ENCODE data around the gene LEKR1.

LEKR1 gene

DNA sequence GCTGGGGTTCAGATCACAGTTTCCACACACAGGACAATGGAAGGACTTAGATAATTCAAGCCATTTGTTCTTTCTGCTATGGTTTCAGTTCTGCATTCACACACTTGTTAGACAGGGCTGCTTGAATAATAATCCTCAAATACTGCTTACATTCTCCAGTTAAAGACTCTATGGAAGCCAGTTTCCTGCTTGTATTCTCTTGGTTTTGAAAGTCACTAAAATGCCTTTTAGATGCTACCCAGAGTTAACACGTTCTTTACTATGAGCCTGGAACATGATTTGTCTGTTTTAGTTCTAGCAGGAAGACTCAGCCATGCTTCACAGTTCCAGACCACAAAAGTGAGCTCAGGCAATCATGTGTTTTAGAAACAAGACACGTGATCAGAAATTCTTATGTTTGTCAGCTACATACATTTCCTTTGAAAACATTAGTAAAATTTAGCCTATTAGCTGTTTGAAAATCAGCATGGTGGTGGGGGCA is 152.4 kb downstream of the LEKR1 start:
- DNase-seq (ENCODE audit: low read depth in 3 of 3): no peak

DNA sequence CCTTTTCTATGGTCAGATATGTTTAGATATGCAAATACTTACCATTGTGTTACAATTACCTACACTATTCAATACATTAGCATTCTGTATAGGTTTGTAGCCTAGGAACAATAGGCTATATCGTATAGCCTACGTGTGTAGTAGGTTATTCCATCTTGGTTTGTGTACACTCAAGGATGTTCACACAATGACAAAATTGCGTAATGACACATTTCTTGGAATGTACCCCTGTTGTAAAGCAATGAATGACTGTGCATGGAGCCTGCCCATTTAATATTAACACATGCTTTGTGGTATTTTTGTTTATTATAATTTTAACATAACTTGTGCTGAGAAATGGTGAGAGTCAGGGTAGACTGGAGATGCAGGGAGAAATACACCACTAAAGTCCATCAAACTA is 154.9 kb downstream of the LEKR1 start:
- DNase-seq (ENCODE audit: low read depth in 3 of 3): no peak

DNA sequence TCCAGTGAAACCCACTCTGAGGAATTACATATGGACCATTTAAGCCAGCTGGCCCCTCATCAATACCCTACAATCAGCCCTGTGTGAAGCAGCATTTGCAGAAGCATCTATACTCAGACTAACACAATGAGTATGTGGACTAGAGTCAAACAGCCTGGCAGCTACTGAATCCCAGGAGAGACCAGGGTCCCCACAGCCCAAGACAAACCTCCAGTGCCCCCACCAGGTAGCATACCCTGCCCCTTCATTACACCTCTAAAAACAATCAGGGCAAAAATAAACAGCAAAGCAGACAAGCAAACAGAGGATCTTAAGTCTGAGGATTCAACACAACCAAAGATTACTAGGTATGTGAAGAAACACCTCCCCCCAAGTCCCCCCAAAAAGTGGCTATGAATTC is 157.4 kb downstream of the LEKR1 start:
- no peak for DNase-seq (ENCODE audit: low read depth in 3 of 3)

DNA sequence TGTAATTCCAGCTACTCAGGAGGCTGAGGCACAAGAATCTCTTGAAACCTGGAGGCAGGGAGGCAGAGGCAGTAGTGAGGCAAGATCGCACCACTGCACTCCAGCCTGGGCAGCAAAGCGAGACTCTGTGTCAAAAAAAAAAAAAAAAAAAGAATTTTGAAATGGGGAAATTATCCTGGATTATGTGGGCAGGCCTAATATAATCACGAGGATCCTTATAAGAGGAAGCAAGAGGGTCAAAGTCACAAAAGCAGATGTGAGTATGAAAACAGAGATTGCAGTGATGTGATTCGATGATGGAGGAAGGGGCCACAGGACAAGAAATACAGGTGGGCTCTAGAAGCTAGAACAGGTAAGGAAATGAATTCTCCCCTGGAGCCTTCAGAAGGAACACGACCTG is 159.6 kb downstream of the LEKR1 start:
- no peak for DNase-seq (ENCODE audit: low read depth in 3 of 3)

DNA sequence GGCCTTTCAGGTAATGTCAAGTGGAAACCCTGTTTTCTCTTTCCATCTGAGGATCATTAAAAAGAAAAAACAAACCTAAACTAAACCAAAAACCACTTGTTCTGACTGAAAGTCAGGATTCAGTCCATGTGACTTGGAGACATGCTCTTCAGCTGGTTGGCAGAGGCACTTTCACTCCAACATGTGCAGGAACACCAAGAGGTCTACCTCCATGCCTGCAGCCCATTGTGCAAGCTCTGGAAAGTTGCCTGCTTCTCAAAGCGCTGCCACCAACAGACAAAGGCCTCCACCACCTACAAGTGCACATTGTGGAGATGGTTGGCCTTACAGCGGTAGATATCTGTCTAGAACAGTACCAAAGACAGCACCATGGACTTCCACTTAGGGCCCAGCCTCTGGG is 161.8 kb downstream of the LEKR1 start:
- no peak for DNase-seq (ENCODE audit: low read depth in 3 of 3)

DNA sequence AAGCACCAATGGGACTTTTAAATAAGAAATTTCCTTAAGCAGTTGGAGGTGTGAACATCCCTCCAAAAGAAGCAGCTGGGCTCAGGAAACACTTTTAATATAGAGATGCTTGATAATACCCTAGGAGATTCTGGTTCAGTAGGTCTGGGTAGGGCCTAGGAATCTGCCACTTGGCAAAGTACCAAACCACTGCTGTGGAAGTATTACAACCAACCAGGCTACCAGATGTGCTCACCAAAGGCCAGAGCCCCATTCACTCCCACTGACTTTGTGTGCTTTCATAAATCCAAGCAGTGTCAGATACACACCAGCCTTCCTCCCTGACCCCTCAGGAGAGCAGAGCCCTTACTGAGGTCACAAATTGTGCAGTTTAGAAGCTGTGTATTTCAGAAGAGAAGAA is 171.2 kb downstream of the LEKR1 start:
- DNase-seq (ENCODE audit: low read depth in 3 of 3): no peak

DNA sequence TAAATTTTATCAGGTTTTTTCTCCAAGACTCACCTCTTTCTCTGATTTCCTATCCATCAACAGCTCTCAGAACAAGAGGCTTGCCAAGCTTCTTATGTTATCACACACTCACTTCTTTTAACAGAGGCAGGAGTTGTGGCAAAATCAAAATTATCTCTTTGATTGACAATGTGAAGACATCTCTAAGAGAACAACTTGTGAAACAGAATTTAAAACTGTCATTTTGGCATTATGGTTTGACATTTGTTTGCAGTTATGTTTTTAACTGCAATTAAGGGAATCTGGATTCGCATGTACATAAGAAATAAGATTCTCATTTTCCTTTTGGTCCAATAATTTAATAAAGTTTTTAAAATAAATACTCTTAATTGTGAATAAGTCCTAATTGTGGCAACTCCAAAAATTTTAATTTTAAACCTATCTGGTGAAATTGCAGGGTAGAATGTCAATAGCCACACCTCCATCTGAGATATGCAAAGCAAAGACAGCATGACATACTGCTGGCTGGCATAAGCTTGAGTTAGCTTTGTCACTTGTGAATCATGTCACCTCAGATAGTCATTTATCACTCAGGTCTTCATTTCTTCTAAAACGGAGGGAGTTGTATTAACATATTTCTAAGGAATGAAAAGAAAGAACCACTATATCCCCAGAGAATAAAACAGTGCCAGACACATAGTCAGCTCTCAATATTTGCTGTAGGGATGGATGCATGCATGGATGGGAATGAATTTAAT is 175.2 kb downstream of the LEKR1 start:
- no peak for DNase-seq (ENCODE audit: low read depth in 3 of 3)

DNA sequence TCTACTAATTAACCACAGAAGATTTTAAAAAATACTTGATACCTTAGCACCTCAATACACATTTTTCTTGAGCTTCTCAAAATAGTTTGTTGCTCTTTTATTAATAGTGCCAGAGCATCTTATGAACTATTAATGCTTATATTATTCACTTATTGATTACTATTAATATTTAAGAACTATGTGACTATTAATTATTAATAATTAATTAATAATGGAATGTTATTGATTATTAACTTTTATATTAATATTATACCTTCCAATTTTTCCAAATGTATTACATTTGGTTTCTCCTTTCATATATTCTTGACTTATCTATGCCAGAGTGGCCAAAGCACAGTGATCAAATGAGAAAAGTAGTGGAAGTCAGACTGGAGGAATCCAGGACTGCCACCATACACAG is 195.5 kb downstream of the LEKR1 start:
- no peak for DNase-seq (ENCODE audit: low read depth in 3 of 3)

DNA sequence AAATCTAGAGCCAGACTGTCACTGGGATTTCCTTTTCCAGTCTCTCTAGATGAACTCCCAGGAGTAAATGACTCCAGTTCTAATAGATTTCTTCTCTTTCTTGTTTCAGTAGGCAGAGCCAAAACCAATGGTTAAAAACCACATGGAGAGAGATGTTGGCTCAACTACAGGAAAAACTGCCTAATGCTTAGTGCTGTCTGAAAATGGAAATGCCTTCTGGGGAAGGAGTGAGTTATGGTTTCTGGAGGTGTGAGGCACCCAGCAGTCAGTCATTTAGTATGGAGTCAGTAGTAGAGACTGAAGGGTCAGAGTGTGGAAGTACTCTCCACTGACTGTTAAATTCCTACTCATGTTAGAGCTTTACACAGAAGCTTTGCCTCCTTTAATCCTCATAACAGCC is 197.1 kb downstream of the LEKR1 start:
- DNase-seq (ENCODE audit: low read depth in 3 of 3): no peak

DNA sequence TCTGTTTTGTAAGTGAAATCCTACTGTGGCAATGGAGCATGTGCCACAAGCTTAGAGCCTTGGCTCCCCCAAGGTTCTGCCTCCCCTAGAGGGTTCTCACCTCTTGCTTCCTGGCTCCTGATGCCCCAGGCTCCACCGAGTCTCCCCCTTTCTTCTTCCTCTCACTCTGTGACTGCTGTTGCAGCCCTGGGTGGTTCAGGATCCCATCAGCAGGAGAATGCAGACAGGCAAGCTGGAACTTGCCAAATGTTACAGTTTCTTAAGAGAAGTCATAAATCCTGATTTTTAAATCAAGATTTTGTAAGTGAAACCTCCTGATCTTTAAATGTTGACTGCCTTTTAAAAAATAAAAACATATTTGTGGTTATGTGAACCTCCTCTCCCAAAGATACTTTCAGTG is 199.9 kb downstream of the LEKR1 start:
- DNase-seq (ENCODE audit: low read depth in 3 of 3): no peak

DNA sequence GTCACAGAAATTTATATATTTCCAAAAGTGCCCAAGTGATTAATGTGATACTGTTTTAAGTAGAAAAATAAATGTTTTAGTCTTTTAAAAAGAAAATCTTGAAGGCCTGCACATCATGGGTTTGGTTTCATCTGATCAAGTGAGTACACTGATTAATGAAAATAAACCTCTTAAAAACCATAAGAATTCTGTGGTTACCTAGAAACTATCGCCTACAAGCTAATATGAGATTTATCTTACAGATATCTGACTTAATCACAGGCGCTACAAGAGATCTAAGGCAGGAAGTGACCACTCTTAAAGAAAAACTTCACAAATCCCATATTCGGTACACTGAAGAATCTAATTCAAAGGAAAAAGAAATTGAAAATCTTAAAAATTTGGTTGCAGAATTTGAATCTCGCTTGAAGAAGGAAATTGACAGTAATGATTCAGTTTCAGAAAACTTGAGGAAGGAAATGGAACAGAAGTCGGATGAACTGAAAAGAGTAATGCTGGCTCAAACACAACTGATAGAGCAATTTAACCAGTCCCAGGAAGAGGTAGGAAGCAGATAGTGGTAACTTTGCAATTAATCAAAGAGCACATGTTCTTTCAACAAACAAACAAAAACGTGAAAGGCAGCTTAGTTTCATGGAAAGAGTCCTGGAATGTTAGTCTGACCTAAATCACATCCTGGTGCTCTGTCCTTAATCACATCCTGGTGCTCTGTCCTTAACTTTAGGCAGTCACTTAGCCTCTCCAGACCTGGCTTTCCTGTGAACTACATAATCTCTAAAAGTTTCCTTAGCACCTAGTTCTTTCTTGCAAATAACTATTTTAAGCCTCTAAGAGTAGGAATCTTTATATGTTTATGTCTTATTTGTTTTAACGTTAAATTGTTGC is 201.9 kb downstream of the LEKR1 start:
- DNase-seq (ENCODE audit: low read depth in 3 of 3): no peak

DNA sequence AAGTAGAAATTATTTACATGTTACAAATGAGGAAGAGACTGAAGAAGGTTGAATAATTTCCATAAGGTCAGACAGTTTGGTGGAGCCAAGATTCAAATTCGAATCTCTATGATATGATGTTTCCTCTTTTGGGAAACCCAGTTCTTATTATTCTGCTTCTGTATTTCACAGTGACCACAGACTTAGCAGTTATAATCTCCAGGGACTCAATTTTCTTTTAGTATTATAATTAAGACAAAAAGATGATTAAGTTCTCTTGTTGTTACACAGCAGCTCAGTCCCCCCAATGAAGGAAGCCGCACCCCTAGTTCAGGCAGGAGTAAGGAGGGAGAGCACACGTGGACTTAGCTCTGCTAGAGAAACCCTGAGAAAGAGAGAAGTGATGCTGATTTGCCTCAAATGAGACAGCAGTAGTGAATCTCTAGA is 203.2 kb downstream of the LEKR1 start:
- no peak for DNase-seq (ENCODE audit: low read depth in 3 of 3)

DNA sequence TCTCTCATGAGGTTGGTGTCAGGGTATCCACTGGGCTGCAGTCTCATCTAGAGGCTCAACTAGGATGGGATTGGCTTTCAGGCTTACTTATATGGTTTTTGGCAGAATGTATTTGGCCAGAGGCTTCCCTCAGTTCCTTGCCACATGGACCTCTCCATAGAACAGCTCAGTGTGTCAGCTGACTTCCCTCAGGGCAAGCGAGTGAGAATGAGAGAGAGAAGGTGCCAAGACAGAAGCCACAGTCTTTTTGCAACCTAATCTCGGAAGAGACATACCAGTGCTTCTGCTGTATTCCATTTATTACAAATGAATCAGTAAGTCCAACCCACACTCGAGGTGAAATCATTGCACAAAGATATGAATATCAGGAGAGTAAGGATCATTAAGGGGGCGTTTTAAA is 204.6 kb downstream of the LEKR1 start:
- DNase-seq (ENCODE audit: low read depth in 3 of 3): no peak

DNA sequence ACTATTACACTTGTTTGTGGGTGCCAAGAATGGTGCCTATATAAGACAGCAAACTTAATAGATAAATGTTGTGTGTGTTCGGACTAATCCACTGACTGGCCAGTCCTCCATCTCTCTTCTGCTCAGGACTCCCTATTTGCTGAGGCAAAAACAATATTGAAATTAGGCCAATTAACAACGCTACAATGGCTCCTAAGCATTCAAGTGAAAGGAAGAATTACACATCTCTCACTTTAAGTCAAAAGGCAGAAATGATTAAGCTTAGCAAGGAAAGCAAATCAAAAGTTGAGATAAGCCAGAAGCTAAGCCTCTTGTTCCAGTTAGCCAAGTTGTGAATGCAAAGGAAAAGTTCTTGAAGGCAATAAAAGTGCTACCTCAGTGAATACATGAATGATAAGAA is 206.8 kb downstream of the LEKR1 start:
- DNase-seq (ENCODE audit: low read depth in 3 of 3): no peak

DNA sequence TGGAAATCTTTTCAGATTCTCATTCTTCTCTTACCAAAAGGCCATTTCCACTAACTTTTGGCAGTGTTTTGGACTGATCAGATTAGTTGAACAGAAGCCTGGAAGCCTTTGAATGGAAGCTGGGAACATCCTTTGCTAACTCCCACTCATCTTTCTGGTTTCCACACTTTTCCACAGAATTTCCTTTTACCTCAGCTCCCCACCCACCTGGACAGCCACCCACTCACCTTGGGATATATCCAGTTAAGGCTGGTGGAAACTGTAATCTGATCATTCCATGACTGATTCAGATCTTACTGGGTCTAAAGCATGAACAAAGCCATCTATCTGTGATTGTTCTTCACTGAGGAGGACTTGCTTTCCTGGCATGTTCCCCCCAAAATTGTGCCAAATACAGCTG is 214.3 kb downstream of the LEKR1 start:
- DNase-seq (ENCODE audit: low read depth in 3 of 3): no peak

DNA sequence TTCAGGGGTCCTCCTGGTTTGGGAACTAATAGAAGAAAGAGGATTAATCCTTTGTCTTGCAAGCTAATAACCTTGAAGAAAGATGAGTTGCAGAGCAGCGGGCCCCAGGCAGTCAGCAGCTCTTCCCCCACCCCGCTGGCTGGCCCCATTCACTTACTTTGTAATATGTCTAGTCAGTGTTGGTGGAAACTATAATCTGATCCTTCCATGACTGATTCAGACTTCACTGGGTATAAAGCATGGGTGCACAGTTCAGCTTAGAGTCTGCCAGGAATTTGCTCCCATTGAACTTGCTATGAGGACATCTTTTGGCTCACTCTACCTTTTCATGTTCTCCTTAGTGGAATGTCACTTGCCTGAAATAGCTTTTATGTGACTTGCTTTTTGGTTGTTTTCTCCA is 216.1 kb downstream of the LEKR1 start:
- DNase-seq (ENCODE audit: low read depth in 3 of 3): no peak

DNA sequence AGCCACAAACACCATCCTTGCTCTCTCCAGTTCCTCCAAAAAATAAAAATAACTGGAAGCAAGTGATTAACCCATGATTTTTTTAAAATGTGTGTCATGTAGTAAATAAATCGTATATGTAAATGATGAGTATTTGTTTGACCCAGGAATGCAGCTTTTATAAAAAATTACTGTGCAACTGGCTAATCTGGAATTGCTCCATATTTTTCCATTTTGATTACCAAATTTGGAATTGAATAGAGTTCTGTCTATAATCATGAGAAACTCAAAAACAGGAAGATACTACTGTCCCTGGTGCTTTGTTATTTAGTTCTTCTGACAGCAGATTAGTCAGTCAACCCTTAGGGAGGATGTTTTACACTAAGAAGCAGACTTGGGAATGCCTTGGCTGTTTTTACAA is 217.6 kb downstream of the LEKR1 start:
- no peak for DNase-seq (ENCODE audit: low read depth in 3 of 3)

DNA sequence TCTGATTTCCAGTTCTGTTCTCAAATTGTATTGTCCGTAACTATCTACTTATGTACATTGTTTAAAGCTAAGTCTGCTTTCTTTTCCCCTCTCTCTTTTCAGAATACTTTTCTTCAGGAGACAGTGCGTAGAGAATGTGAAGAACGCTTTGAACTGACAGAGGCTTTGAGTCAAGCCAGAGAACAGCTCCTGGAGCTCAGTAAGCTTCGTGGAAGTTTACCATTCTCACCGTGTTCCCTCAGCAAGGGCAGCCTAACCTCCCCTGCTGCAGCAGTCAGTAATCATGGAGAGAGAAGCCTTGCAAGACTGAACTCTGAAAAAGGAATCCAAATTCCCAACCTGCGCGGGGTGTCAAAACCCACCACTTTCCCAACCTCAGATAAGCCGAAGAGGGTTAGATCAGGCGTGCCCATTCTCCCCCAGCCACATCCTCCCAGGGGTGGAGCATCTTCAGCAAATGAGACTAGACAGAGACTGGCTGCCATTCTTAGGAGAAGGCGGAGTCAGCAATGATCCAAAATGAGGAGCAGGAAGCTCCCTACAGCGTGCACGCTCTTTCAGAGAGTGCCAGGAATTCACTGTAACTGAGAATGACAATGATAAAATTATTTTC is 219.2 kb downstream of the LEKR1 start:
- DNase-seq (ENCODE audit: low read depth in 3 of 3): no peak

DNA sequence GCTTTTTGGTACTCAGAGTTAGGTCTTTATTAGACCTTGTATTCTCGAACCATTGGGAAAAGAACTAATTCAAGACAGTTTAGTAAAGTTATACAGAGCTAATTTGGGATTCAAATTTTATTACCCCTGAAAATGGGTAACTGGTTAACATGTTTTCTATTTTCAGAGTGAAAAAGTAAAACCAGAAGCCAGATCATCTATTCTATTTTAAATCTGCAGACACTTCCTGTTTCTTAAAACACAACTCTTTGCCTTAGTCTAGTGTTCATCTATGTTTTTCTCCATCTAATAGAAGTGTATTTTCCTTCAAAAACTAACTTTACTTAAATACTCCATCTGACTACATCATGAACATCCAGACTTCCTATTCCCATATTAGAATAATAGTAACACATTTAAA is 220.4 kb downstream of the LEKR1 start:
- DNase-seq (ENCODE audit: low read depth in 3 of 3): no peak

DNA sequence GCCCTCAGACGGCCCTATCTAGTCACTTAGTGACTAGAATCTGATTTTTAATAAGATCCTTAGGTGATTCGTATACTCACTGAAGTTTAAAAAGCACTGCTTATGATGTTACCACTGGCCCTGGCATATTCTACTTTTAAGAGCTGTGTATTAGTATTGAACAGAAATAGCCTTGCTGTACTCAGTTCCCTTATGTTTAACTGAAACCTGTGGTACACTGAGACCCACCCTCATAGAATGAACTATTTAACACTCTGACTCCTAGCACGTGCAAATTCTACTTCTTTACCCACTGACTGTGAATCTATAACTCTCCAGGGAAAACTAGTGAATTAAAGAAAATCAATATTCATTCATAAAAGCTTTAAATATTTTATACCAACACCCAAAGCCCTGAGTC is 224.9 kb downstream of the LEKR1 start:
- no peak for DNase-seq (ENCODE audit: low read depth in 3 of 3)

DNA sequence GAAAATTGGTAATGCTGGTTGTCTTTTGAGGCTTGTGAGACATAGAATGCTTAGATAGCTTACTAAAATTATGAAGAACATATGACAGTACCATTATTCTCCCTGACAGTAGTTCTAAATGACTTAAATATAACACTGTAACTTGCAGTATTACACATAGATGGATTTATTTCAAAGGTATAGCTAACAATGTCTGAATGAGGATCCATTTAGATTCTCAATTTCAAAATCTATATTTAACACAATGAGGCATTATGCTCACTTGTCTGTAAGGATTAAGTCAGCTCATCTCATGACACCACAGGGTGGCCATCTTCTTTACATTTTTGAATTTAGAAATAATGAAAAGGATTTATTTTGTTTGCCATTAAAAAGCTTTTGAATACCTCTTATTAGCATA is 225.4 kb downstream of the LEKR1 start:
- no peak for DNase-seq (ENCODE audit: low read depth in 3 of 3)

DNA sequence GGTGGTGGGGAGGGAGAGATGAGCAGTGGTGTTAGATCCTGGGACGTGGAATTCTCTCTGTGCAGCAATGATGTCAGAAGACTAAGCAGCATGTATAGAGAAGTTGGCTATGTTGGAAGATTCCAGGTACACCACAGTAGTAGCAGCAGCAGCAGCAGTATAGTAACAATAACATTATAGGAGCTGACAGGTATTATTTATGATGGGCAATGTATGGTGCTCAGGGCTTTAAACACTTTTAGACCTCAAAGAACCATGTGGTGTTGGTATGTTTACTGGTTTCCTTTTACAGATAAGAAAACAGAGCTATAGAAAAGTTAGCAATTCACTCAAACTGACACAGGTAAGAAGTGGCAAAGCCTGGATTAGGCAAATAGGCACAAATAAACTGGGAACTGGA is 229.9 kb downstream of the LEKR1 start:
- DNase-seq (ENCODE audit: low read depth in 3 of 3): no peak

All from stimulated activated CD4-positive, alpha-beta T cell treated with anti-CD3 and anti-CD28 coated beads, TNF-alpha, amount 100 ng/mL, for 4 hours (primary cell).